HepG2 (cell line): Measurements from ENCODE around the gene MORC4. TPM values are rescaled to one million over a fixed set of nuclear protein-coding genes. Genes with fewer than 3 reads are reported as not detected.

ENCODE experiments used
- ATAC-seq: fragments of 200-7000 bp; cut with Tn5 transposase; 3 replicates; pipeline ENCODE4 v1.9.1; 2020; ENCODE audit warnings: mild to moderate bottlenecking, moderate library complexity
- BruUV-seq: library from RNA; stranded (reverse); fragments of 400-500 nt; replicated peaks from 2 replicates; lab custom pipeline; 2021; lab: Mats Ljungman, UMichigan
- CTCF ChIA-PET: fragments of 300-600 bp; formaldehyde crosslinking; extraction: SDS; loops from one replicate; lab custom pipeline; 2021; ENCODE audit warnings: low total read pairs, inconsistent platforms, low intra/inter-chr PET ratio; lab: Yijun Ruan, JAX
- POLR2A ChIA-PET: fragments of 350-600 bp; sonication (Branson Sonifier 250); formaldehyde crosslinking; loops from one replicate; lab custom pipeline; 2020; ENCODE audit warnings: antibody characterized with exemption, inconsistent platforms; lab: Yijun Ruan, JAX
- DNase-seq: peaks from one replicate; pipeline ENCODE4 v3.0.0-alpha.2; 2015; ENCODE audit warnings: low spot score
- FAIRE-seq: peaks from 3 replicates; lab custom pipeline; 2011; peaks lifted over from hg19 to GRCh38; lab: Jason Lieb, UNC
- H2AFZ ChIP-seq: one replicate; pipeline ENCODE4 v1.6.1; 2011; ENCODE audit warnings: low read length, inconsistent platforms
- H3K27ac ChIP-seq: fragments of 300-600 bp; 3 replicates; pipeline ENCODE4 v1.8.0; 2011; ENCODE audit warnings: mixed run types, mild to moderate bottlenecking, mixed read lengths, low read length, inconsistent platforms; ENCODE audit not compliant: insufficient read depth; ENCODE audit errors: extremely low read length
- H3K27me3 ChIP-seq, 2 experiments: fragments of 200-600 bp in 1 of 2; 2 replicates in 1 of 2; 3 replicates in 1 of 2; pipeline versions ENCODE4 v1.6.0 to v1.8.0; 2011; ENCODE audit warnings: low read length in 2 of 2, mild to moderate bottlenecking in 2 of 2, moderate library complexity in 2 of 2, inconsistent platforms in 1 of 2; ENCODE audit not compliant: insufficient read depth in 2 of 2, control insufficient read depth in 1 of 2
- H3K36me3 ChIP-seq, 2 experiments: fragments of 200-600 bp in 1 of 2; replicated peaks in 1 of 2; 2 replicates in 1 of 2; 3 replicates in 1 of 2; pipeline versions ENCODE4 v1.5.1 to v1.8.0; 2011; ENCODE audit warnings: low read length in 2 of 2, inconsistent platforms in 1 of 2; ENCODE audit not compliant: insufficient read depth in 2 of 2, control insufficient read depth in 1 of 2
- H3K4me1 ChIP-seq: 2 replicates; pipeline ENCODE4 v1.5.1; 2012; ENCODE audit warnings: low read length, inconsistent platforms; ENCODE audit not compliant: insufficient read depth
- H3K4me2 ChIP-seq: 2 replicates; pipeline ENCODE4 v1.6.0; 2011; ENCODE audit warnings: low read depth, low read length, inconsistent platforms
- H3K4me3 ChIP-seq, 3 experiments: fragments of 200-600 bp in 1 of 3; sonication (generic), shearing (Covaris generic) in 1 of 3; replicated peaks in 1 of 3; 2 replicates each; pipeline ENCODE4 v1.5.1; 2011 to 2016; ENCODE audit warnings: low read length in 3 of 3, inconsistent platforms in 2 of 3, low read depth in 2 of 3, mild to moderate bottlenecking in 2 of 3, control low read depth in 1 of 3, mixed read lengths in 1 of 3; ENCODE audit not compliant: insufficient read depth in 1 of 3
- H3K79me2 ChIP-seq: one replicate; pipeline ENCODE4 v1.6.1; 2011; ENCODE audit warnings: low read length, inconsistent platforms; ENCODE audit not compliant: insufficient read depth
- H3K9ac ChIP-seq: 2 replicates; pipeline ENCODE4 v1.6.0; 2011; ENCODE audit warnings: mild to moderate bottlenecking, low read depth, low read length, inconsistent platforms; ENCODE audit not compliant: insufficient read depth
- H3K9me3 ChIP-seq: 2 replicates; pipeline ENCODE4 v1.5.1; 2012; ENCODE audit warnings: mild to moderate bottlenecking, low read length
- H4K20me1 ChIP-seq: 2 replicates; pipeline ENCODE4 v1.6.0; 2011; ENCODE audit warnings: inconsistent platforms, mild to moderate bottlenecking, low read length, moderate library complexity; ENCODE audit not compliant: insufficient read depth
- ATF6 ChIP-seq: sonication (generic); formaldehyde crosslinking; conservative IDR thresholded peaks from 2 replicates; pipeline ENCODE4 v1.4.0; 2020; ENCODE audit warnings: missing genetic modification reagents
- CEBPZ ChIP-seq: IDR thresholded peaks from 2 replicates; pipeline ENCODE4 v1.6.1; 2012; ENCODE audit warnings: low read length, improper control_type of control experiment
- MEIS1 ChIP-seq: sonication (generic); formaldehyde crosslinking; IDR thresholded peaks from 2 replicates; pipeline ENCODE4 v1.9.0; 2021; ENCODE audit warnings: mild to moderate bottlenecking, missing genetic modification reagents, moderate library complexity, borderline replicate concordance
- NONO ChIP-seq, 2 experiments: fragments of 450-650 bp in 1 of 2; sonication (generic) in 1 of 2; formaldehyde crosslinking in 1 of 2; IDR thresholded peaks in 1 of 2; conservative IDR thresholded peaks in 1 of 2; 2 replicates each; pipeline versions ENCODE4 v1.6.1 to v1.8.0; 2017 to 2022; ENCODE audit warnings: mild to moderate bottlenecking in 1 of 2, missing genetic modification reagents in 1 of 2, moderate library complexity in 1 of 2
- REL ChIP-seq: sonication (generic); formaldehyde crosslinking; conservative IDR thresholded peaks from 2 replicates; pipeline ENCODE4 v1.8.0; 2022; ENCODE audit warnings: mild to moderate bottlenecking, missing genetic modification reagents, moderate library complexity
- SRY ChIP-seq: sonication (generic); formaldehyde crosslinking; IDR thresholded peaks from 2 replicates; pipeline ENCODE4 v1.8.0; 2022; ENCODE audit warnings: mild to moderate bottlenecking, missing genetic modification reagents
- TOPORS ChIP-seq: sonication (generic); formaldehyde crosslinking; IDR thresholded peaks from 2 replicates; pipeline ENCODE4 v1.8.0; 2023; ENCODE audit warnings: mild to moderate bottlenecking, missing genetic modification reagents
- ZNF264 ChIP-seq: sonication (generic); formaldehyde crosslinking; IDR thresholded peaks from 2 replicates; pipeline ENCODE4 v1.4.0; 2020; ENCODE audit warnings: missing genetic modification reagents
- ZNF3 ChIP-seq: IDR thresholded peaks from 2 replicates; pipeline ENCODE4 v1.7.0; 2017; ENCODE audit warnings: inconsistent platforms
- ZNF740 ChIP-seq: sonication (generic); formaldehyde crosslinking; IDR thresholded peaks from 2 replicates; pipeline ENCODE4 v1.4.0; 2020; ENCODE audit warnings: missing genetic modification reagents
- ZNF766 ChIP-seq: sonication (generic); formaldehyde crosslinking; IDR thresholded peaks from 2 replicates; pipeline ENCODE4 v1.5.0; 2020; ENCODE audit warnings: missing genetic modification reagents, borderline replicate concordance
- in situ Hi-C: cut with HindIII; loops from 2 replicates; pipeline ENCODE4 v1.10.0; 2017; ENCODE audit warnings: low pct_unique_long_range_greater_than_20kb; ENCODE audit not compliant: extremely low pct_ligation_motif_present
- intact Hi-C: fragments of 100-400 bp; cut with micrococcal nuclease; formaldehyde crosslinking; loops from one replicate; pipeline ENCODE4 v1.10.0; 2022; ENCODE audit not compliant: unreplicated experiment
- polyA plus RNA-seq, 8 experiments: library from polyadenylated mRNA; depleted of rRNA in 3 of 8; stranded (reverse) in 7 of 8; unstranded in 1 of 8; fragments of >200 nt; fragmentation: Illumina TruSeq in 4 of 8; extraction: Trizol in 4 of 8; gene quantifications; 2 replicates each; pipeline versions ENCODE4 v1.2.1 to v1.2.3, GENCODE V29; 2011 to 2016; ENCODE audit warnings: low read depth in 4 of 8, missing spikeins in 1 of 8, mixed read lengths in 1 of 8; ENCODE audit not compliant: insufficient read depth in 1 of 8
- total RNA-seq, 5 experiments: library from RNA; depleted of rRNA; stranded (reverse); fragments of >200 nt; fragmentation: Illumina TruSeq; extraction: Trizol; gene quantifications; 2 replicates each; pipeline ENCODE4 v1.2.3, GENCODE V29; 2016; ENCODE audit warnings: low read depth in 1 of 5
- TF ChIP-seq, protein P1 (sequence below): sonication (generic); formaldehyde crosslinking; IDR thresholded peaks from 2 replicates; pipeline ENCODE4 v1.4.0; 2020; ENCODE audit warnings: missing genetic modification reagents; ENCODE audit errors: not compliant biosample characterization
- TF ChIP-seq, protein P2 (sequence below): sonication (generic); formaldehyde crosslinking; IDR thresholded peaks from 2 replicates; pipeline ENCODE4 v1.5.1; 2020; ENCODE audit warnings: mild to moderate bottlenecking, missing genetic modification reagents

Gene MORC4
- total and polyA plus RNA-seq, 2 of the 13 experiments (the other 11 are each of a cell fraction or from before 2014, with no cell fraction given): 7.3 to 17.6 TPM

DNA sequence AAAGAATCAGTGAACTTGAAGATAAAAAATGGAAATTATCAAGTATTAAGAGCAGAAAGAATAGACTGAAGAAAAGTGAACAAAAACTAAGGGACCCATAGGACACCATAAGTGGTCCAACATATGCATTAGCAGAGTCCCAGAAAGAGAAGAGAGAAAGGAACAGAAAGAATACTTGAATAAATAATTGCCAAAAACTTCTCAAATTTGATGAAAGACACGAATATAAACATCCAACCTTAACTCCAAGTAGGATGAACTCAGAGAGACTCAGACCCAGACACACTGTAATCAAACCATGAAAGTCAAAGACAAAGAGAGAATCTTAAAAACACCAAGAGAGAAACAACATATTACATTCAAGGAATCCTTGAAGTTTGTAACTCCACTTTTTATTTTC lies 35.7 kb downstream of the MORC4 start (continued):
- no peak for TF ChIP-seq CEBPZ
- no peak for TF ChIP-seq ZNF766 (CRISPR knock-in tag)
- TF ChIP-seq ZNF740: no peak
- no peak for TF ChIP-seq SRY
- TF ChIP-seq NONO (IDR thresholded peaks at IDR 0.05): no peak
- TF ChIP-seq NONO (CRISPR knock-in tag; conservative IDR thresholded peaks at IDR 0.05): no peak
- TF ChIP-seq REL (CRISPR knock-in tag): no peak

- no peak overlapping the region for H3K4me3 ChIP-seq
- H3K27me3 ChIP-seq: no peaks in the 10 kb centered on the region
- no TSS peak for BruUV-seq
- H3K27ac ChIP-seq: no peak overlapping the region
- FAIRE-seq: no peak
- ATAC-seq: no peak
- peaks cover 12% of the 10 kb centered on the region; the same call in 1 of the 2 replicates for H3K4me1 ChIP-seq
- DNase-seq: no peak
- no peak overlapping the region for H2AFZ ChIP-seq
- H3K79me2 ChIP-seq: no peaks in the 10 kb centered on the region
- no peaks in the 10 kb centered on the region for H3K9me3 ChIP-seq
- H3K9ac ChIP-seq: no peak overlapping the region
- no peak overlapping the region for H3K4me2 ChIP-seq
- H3K36me3 ChIP-seq: 0 out of 5 replicates have a peak, but pooled peaks cover 0 to 2% of the 10 kb centered on the region in 2 experiments
- ChIA-PET CTCF (no interaction called here), POLR2A (interaction anchor here (1.2 kb wide), 1 partner anchor 61 kb away, joined by 3 read pairs; no protein-coding TSS in a partner anchor)
- intact Hi-C loops (no loop called here), in situ Hi-C loops (loop anchor here (5.0 kb wide), 1 partner anchor 61 kb away; the partner anchor contains the start of gene RIPPLY1)
- no peaks in the 10 kb centered on the region for H4K20me1 ChIP-seq
- TF ChIP-seq ZNF3 (CRISPR knock-in tag) (no peak), TOPORS (CRISPR knock-in tag) (no peak), ATF6 (CRISPR knock-in tag) (no peak), ZNF264 (CRISPR knock-in tag) (no peak), MEIS1 (CRISPR knock-in tag) (no peak)
- TF ChIP-seq, protein P1, sequence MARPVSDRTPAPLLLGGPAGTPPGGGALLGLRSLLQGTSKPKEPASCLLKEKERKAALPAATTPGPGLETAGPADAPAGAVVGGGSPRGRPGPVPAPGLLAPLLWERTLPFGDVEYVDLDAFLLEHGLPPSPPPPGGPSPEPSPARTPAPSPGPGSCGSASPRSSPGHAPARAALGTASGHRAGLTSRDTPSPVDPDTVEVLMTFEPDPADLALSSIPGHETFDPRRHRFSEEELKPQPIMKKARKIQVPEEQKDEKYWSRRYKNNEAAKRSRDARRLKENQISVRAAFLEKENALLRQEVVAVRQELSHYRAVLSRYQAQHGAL: no peak
- TF ChIP-seq, protein P2, sequence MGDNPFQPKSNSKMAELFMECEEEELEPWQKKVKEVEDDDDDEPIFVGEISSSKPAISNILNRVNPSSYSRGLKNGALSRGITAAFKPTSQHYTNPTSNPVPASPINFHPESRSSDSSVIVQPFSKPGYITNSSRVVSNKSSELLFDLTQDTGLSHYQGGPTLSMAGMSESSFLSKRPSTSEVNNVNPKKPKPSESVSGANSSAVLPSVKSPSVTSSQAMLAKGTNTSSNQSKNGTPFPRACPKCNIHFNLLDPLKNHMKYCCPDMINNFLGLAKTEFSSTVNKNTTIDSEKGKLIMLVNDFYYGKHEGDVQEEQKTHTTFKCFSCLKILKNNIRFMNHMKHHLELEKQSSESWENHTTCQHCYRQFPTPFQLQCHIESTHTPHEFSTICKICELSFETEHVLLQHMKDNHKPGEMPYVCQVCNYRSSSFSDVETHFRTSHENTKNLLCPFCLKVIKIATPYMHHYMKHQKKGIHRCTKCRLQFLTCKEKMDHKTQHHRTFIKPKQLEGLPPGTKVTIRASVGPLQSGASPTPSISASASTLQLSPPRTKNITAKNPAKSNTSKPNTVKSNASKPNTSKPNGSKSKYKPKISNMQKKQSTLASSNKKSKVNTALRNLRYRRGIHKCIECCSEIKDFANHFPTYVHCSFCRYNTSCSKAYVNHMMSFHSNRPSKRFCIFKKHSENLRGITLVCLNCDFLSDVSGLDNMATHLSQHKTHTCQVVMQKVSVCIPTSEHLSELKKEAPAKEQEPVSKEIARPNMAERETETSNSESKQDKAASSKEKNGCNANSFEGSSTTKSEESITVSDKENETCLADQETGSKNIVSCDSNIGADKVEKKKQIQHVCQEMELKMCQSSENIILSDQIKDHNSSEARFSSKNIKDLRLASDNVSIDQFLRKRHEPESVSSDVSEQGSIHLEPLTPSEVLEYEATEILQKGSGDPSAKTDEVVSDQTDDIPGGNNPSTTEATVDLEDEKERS (CRISPR knock-in tag): no peak
These were observed 36.9 kb downstream of the MORC4 start for GRCh38 chrX:106963111-106963510.
